Measurements from ENCODE around the gene KCNJ15. TPM values are rescaled to one million over a fixed set of nuclear protein-coding genes. Genes with fewer than 3 reads are reported as not detected.
A peak's percentile ranks its signal among the peaks of the same experiment; 100 is the strongest.

KCNJ15 gene
- total and polyA plus RNA-seq, 10 of the 15 experiments (the other 5 are each of a cell fraction or from before 2014, with no cell fraction given): 0.05 to 2.7 (median 0.33) TPM; not detected in 6

DNA sequence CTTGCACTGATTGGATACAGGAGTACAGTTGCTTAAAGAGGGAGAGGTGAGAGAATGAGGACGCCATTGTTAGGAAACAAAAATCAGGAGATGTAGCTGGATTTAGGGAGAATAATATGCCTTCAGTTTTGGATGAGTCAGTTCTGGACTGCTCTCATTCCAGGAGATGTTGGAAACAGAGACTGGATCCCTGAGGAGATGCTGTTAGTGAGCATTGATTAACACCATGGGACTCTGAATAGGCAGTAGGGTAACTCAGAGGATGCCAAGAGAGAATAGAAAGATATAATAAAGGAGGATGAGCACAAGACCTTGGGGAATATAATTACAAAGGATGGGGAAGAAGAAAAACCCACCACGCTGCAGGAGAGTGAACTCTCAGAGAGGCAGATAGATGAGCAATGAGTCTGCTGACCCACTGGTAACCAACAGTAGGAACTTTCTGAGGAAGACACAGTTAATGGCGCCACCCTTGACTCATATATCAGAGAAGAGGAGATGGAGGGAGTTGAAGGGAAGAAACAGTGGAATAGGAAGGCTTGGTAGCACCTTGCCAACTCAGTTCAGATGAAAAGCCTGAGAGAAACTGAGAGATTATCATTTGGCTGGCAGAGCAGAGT is 10.5 kb downstream of the KCNJ15 start:
- no peak overlapping the region; the same call in 1 of the 2 replicates for H3K9ac ChIP-seq (ENCODE audit: control insufficient read depth, insufficient read depth, low read length)
- intact Hi-C loops (cut with micrococcal nuclease; ENCODE audit: unreplicated experiment) (loop anchor here (5.0 kb wide), 1 partner anchor 85 kb away; no protein-coding TSS in a partner anchor), in situ Hi-C loops (cut with MboI) (loop anchor here (10.0 kb wide), 1 partner anchor 1012 kb away; no protein-coding TSS in a partner anchor)
- H3K4me3 ChIP-seq: no peak overlapping the region
- H3K36me3 ChIP-seq (ENCODE audit: control insufficient read depth in 2 of 2, insufficient read depth in 2 of 2, low read length in 1 of 2): no peaks in the 10 kb centered on the region
- no TSS peak for BruUV-seq (replicated peaks)
- H3K4me2 ChIP-seq (ENCODE audit: control insufficient read depth, insufficient read depth): 0 out of 2 replicates have a peak overlapping the region, but pooled peaks have one; percentile 7
- H3K27ac ChIP-seq (ENCODE audit: control insufficient read depth, insufficient read depth): peak overlapping the region; percentile 96; the same call in 1 of the 2 replicates
- FAIRE-seq: no peak
- no peaks in the 10 kb centered on the region for H3K79me2 ChIP-seq (ENCODE audit: control insufficient read depth, insufficient read depth, low read length)
- no peaks in the 10 kb centered on the region for H4K20me1 ChIP-seq (ENCODE audit: control insufficient read depth, insufficient read depth)
- no peaks in the 10 kb centered on the region for H3K27me3 ChIP-seq (replicated peaks in 1 of 2; ENCODE audit: control insufficient read depth in 2 of 2, insufficient read depth in 2 of 2, low read length in 1 of 2)
- ChIA-PET POLR2A (no interaction called here), CTCF (interaction anchor here (0.9 to 1.2 kb wide), 2 partner anchors 12 to 85 kb away, joined by 3 to 5 read pairs; no protein-coding TSS in a partner anchor), RAD21 (ENCODE audit: unreplicated experiment) (interaction anchor here (0.9 to 3.0 kb wide), 3 partner anchors 18 to 640 kb away, joined by 3 to 15 read pairs (median 3); no protein-coding TSS in a partner anchor), SMC1A (ENCODE audit: uncharacterized antibody, unreplicated experiment) (interaction anchor here (0.7 to 9.0 kb wide), 6 partner anchors 18 to 49 kb away, joined by 3 to 57 read pairs (median 18); no protein-coding TSS in a partner anchor)
- H3K9me3 ChIP-seq (replicated peaks; ENCODE audit: control insufficient read depth, insufficient read depth, low read length): no peaks in the 10 kb centered on the region; the same call in 2 of the 3 replicates
- no peak for DNase-seq (ENCODE audit: low read depth, low spot score)
- no peak for ATAC-seq
- TF ChIP-seq POLR2AphosphoS2 (IDR thresholded peaks at IDR 0.05; ENCODE audit: low read depth, low read length) (no peak), MTA2 (IDR thresholded peaks at IDR 0.05; ENCODE audit: low read depth) (no peak), SMARCA5 (IDR thresholded peaks at IDR 0.05) (no peak)
- TF ChIP-seq, protein P1, sequence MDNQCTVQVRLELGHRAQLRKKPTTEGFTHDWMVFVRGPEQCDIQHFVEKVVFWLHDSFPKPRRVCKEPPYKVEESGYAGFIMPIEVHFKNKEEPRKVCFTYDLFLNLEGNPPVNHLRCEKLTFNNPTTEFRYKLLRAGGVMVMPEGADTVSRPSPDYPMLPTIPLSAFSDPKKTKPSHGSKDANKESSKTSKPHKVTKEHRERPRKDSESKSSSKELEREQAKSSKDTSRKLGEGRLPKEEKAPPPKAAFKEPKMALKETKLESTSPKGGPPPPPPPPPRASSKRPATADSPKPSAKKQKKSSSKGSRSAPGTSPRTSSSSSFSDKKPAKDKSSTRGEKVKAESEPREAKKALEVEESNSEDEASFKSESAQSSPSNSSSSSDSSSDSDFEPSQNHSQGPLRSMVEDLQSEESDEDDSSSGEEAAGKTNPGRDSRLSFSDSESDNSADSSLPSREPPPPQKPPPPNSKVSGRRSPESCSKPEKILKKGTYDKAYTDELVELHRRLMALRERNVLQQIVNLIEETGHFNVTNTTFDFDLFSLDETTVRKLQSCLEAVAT (IDR thresholded peaks at IDR 0.05): no peak
- H2AFZ ChIP-seq (ENCODE audit: control insufficient read depth, low read depth, low read length): peak overlapping the region; percentile 21
- 41% methylated on average over 3 of the region's 3 CpGs for WGBS (ENCODE audit: insufficient coverage, insufficient replicate concordance, low lambda C conversion rate, missing lambda C conversion rate)
- H3K4me1 ChIP-seq (ENCODE audit: control insufficient read depth, insufficient read depth, low read length): peaks cover 39% of the 10 kb centered on the region

All from GM12878 (cell line).